Activated effector memory CD4-positive, alpha-beta T cell treated with Interleukin-2 at 50 U/mL for 16 hours (primary cell): ENCODE measurements around the gene P2RY6.
"Not testable (repeated sequence)": the region's sequence is repeated elsewhere in the genome, so short reads cannot be mapped to it uniquely, and the experiment has no call there.

Experiments used
- DNase-seq: peaks from one replicate; pipeline ENCODE4 v3.0.0-alpha.2; 2020

The P2RY6 gene

DNA sequence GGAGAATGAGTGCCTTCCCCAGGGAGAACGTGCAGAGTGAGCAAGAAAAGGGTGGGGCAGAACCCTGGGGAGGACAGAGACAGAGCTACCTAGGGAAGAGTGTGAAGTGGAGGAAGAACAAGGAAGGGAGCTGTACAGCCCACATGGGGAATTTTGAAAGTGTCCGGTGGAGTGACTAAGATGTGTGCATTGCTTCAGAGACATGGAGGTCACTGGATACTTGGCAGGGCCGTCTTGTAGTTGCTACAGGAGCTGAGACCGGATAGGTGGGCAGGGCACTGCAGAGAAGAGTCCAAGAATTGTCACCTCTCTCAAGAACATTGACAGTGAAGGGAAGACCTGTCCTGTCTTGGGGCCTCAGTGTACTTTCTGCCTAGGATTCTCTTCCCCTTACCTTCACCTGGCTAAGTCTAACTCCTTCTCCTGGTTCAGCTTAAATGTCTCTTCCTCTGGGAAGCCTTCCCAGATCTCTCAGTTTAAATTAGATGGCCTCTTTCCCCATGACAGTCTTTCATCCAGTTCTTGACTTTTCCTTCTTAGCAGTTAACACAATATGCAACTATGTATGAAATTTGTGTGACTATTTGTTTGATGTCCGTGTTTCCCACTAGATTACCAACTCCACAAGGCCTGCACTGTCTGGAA lies 9.2 kb upstream of the P2RY6 start:
- DNase-seq, result no peak

DNA sequence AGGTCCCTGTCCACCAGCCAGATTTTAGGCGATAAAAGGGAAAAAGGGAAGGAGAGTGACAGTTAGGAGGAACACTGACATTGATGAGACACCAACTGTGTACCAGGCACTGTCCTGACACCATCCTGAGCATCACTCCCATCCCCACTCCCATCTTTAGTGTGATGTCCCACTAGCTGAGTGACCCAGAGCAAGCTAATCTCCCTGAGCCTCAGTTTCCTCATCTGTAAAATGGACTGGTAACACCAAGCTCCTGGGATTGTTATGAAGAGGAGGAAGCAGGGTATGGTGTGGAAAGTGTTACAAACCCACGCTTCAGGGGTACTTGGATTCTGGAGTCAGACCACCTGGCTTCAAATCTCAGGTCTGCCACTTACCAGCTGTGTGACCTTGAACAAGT lies 8.5 kb upstream of the P2RY6 start:
- no peak for DNase-seq

DNA sequence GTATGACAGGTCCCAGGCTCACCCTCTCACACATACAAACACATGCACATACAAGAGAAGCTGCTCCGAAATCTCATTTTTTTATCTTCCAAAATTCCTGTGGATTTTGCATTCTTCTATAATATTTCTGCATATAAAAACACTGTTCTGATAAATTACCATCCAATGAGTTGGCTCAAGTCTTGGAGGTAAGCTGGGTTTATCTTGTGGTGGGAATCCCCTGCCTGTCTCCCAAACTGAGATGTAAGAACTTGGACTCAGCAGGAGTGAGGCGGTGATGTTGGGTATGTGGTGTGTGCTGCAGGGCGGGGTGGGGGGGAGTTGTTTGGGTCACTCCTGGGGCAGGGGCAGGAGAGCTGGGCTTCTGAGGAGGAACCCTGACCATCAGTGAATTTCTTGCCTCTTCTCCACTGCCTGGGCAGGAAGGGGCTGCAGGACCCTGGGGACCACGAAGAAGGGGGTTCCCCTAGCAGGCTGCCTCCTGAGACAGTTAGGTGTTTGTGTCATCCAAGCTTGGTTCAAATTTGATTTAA lies 6.8 kb upstream of the P2RY6 start:
- no peak for DNase-seq

DNA sequence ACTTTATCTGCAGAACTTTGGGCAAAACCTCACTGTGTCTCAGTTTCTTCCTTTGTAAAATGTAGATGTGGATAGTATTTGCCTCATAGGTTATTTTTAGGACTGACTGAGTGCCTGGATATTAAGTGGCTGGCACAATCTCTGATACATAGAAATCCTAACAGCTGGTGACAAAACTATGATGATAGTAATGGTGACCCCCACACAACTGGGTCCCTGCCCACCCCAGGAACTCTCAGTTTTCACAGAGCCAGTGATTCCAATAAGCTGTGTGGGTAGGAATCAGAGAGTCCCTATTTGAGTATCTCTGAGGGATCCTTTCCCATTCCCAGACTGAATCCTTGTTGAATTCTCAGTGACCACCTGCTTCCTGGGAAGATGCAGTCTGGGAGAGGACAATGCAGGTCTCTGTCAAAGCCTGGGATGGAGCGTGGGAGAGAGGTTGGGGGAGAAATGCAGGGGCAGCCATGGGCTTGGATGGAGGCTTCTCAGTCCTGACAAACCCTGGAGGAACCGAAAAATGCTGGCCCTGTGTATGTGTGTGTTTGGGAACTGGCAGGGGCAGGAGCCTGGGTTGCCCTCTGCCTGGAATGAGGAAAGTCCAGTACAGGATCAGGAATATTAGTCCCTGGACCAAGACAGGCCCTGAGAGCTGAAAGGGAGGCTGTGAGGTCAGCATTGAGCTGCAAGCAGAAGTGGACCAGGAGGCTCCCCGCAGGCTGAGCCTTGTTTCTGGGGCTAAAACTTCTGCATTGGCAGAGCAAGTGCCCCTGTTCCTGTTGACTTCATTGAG lies 6.1 kb upstream of the P2RY6 start:
- DNase-seq, result no peak

DNA sequence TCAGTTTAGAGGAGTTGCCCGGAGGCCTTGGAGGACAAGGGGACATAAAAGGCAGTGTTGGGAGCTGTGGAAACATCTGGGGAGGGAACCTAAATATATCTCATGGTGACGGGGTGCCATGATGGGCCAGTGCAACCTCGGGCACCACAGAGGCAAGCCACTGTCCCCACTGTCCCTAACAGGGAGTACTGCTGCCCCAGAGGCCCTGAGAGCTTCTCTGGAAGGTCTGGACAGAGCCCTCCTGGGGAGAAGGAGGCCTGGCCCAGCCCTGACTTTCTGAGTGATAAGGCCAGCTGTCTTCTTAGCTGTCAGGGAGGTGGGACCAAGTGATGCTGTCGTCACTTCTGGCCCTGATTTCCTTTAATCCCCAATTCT lies 5.5 kb upstream of the P2RY6 start:
- DNase-seq, result no peak

DNA sequence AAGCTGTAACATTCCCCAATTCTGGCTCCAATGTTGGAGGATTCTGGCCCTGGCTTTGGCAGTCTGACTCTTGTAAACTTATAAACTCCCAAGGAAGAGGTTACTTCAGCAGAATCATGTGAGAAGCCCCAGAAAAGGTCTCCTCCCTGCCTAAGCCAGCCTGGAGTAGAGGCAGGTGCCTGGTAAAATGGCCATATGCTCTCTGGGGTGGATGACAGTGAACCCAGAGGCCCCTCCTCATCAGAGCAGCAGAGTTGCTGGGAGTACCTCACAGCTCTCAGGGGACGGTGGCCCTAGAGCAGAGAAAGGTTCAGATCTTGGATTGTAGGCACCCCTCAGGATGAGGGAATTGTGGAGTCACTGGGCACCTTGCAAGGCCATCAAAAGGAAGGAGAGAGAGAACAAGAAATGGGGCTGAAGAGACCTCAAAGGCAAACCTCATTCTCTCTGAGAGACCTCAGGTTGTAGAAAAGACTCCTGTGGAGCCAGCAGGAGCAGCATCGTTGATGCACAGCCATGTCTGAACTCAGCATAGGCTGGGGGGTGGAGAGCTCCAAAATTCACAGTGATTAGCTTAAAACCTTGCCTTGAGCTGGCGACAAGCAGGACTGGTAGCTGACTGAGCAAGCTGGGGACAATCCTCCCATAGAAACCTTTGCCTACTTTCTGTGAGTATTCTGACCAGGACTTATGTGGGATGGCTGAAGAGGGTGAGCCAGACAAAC lies 4.9 kb upstream of the P2RY6 start:
- no peak for DNase-seq

DNA sequence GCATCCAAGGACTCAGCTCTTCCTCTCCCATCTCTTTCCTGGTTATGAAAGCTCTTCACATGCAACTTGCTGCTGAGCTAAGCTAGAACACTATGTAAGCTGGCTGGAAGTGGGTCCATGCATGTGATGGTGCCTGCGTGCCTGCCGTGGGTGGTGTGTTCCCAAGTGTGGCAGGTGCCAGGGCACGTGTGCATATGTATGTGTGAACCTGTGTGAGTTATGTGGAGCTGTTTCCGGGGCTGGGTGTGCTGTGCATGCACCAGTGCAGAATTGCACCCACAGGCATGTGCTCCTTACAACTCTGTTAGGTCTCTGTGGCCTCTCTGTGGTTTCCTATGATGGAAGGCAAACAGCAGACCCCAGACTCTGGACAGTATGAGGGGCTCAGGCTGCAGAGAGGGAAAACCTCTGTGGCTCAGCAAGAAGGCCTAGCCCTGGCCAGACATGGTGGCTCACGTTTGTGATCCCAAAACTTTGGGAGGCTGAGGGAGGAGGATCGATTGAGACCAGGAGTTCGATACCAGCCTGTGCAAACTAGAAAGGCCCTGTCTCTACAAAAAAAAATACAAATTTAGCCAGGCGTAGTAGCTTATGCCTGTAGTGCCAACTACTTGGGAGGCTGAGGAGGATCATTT lies 4.1 kb upstream of the P2RY6 start:
- DNase-seq, result no peak

DNA sequence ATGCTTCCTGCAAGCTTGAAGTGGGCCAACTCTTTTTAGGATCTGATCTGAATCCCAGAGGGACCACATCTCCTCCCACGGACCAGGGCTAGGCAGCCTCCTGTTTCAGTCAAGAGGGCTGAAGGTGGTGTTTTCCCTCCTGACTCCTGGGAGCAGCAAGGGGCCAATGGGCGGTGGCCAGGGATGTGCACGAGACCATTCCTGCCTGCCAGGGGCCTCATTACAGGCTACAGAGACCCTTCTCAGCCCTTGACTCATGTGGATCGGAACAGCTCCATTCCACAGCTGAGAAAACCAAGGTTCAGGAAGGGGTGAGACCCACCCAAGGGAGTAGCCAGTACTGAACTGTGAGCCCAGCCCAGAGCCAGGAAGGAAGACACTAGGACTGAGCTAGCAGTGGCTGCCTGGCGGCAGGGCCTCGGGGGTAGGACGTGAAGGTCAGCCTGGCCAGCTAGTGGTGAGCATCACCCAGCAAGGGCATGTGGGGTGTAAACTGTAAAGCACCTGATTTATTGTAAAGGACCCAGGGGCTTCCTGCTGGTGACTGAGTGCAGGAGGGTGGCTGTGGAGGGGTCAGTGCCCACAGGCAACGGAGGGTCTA lies 3.4 kb upstream of the P2RY6 start:
- DNase-seq, result no peak

DNA sequence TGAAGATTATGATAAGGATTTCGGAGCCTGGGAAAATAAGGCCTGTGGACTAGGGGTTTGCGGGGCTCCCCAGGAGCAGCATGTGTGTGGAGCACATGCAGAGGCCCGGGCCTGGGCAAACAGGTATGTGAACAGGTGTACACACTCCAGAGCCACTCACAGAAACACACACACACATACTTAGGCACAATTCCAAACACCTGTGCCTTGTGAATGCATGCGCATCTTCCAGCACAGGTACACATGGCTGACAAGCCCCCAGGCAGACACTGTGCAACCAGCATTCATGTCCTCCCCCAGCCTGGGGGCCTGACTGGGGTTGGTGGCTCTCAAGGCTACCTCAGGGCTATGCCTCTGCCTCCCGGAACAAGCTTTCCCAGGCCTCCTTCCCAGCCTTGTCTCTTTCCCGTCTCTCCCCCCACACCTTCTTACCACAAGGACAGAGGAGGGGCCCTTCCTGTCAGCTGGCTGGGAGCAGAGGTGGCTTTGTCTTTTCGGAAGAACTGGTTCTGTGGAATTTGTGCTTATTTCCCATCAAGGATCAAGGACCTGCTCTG lies 2.6 kb upstream of the P2RY6 start:
- no peak for DNase-seq

DNA sequence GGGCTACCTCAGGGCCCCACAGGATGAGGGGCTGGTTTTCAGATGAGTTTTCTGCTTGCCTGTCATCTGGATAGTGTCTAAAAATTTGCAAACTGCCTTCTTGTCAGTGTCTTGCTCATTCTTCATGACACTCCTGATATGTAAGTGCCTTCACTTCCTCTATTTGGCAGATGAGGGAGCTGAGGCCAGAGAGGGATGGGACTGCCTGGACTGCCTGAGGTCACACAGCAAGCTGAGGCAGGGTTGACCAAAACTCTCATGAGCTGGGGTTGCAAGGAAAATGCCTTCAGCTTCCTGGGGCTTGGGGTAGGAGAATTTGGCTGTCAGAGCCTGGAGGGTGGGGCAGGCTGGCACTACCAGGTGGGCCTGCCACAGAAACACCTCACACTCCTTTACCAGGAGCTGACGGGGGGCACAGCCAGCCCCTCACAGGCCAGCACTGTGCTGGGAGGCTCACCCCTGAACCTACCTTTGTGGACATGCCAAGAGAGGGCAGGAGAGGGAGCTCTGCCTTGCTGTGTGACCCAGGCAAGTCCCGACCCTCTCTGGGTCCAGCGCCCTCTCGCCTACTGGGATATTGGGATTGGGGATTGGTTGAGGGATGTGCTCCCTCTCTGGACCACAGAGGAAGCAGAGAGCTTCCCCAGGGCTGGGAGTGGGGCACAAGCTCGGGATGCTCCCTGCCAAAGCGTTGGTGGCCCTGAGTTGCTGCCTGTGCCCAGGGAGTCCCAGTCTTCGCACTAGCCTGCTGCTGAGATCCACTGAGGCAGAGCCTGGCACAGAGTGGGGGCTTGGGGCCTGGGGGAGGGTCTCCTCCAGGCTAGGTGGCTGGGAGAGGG lies 1.9 kb upstream of the P2RY6 start:
- no peak for DNase-seq

DNA sequence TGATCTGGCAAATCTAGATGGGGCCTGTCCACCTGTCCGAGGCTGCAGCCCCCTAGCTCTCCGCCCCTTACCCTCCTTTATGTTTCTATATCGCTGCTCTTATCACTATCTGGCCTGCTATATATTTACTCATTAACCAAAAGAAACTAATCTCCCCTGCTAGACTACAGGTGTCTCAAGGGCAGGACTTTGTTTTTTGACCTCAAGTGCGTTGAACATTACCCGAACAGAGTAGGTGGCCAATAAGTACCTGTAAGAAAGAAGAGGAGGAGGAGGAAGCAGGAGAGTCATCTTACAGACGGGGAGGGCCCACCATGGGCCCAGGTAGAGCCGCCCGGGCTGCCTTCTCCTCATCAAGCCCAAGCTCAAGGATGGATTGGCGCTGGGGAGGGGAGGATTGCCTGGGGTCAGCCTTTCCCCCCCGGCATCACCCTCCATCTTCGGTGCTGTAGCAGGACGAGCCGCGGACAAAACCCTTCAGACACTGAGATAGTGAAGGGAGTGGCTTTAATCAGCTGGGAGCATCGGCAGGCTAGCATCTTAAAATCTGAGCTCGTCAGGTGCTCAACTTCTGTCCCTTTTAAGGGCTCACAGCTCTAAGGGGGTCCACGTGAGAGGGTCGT lies 1.2 kb upstream of the P2RY6 start:
- DNase-seq, result no peak

DNA sequence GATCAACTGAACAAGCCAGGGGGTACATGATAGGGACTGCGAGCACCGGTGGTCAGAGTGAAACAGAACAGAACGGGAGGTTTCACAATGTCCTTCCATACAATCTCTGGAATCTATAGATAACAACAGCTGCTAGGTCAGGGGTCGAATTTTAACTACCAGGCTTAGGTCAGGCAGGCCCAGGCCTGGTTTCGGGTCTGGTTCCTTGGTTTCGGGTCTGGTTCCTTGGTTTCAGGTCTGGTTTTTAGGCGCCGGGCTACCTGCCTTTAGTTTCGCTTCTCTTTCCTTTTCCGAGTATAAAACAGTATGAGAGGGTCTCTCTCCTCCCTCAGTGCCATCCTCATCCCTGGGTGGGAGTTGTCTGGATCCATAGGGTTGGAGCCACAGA lies 666 bp upstream of the P2RY6 start:
- not testable (repeated sequence) for DNase-seq

DNA sequence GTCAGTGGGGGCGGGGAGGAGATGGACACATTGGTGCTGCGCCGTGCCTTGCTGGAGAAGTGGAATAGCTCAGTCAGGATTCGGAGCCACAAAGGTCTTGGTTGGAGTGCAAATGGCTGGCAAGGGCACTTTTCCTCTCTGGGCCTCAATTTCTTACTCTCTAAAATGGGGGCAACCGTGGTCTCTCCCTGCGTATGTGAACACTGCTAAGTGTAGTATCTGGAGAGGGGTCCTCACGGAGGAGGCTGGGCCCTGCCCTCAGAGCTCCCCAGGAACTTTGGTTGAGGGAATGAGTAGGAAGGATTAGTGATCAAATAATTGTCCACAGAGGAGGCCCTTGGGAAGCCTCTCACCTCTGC lies 521 bp downstream of the P2RY6 start:
- no peak for DNase-seq

DNA sequence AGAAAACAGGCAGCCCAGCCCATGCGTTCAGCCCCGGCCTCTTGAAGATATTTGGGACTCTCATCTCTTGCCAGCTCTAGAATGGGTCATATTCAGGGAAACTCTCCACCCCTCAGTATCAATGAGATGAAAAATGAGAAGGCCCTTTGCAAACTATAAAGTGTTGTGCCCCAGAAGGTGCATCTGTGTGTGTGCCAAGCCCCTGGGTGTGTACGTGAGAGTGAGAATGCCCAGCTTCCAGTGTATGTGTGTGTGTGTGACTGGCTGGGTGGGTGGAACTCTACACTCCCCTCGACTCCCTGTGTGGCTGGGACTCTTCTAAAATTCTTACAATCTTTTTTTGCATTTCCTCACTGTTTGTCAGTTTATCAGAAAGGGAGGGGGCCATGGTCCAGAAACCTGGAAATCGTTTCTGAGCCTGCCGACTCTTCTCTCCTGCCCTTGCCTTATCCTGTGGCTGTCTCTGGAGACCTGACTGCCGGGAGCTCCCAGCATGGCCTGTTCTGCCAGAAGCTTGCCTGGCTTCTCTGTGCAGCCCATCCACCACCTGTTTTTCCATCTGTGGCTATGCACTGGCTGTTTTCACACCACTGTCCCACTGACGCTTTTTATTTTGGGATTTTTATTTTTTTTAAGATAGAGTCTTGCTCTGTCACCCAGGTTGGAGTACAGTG lies 1.2 kb downstream of the P2RY6 start:
- no peak for DNase-seq

DNA sequence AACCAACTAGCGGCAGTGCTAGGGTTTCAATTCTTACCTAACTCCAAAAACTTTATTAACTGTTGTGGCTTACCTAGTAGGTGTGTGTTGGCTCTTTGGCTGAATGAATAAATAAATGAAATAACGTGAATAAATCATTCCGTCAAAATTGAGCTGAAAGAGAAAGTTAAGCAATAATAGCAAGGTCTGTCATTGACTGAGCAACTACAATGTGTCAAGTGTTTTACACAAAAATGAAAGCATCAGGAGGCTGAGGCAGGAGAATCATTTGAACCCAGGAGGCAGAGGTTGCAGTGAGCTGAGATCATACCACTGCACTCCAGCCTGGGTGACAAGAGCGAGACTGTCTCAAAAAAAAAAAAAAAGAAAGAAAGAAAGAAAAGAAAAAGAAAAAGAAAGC lies 2.1 kb downstream of the P2RY6 start:
- not testable (repeated sequence) for DNase-seq

DNA sequence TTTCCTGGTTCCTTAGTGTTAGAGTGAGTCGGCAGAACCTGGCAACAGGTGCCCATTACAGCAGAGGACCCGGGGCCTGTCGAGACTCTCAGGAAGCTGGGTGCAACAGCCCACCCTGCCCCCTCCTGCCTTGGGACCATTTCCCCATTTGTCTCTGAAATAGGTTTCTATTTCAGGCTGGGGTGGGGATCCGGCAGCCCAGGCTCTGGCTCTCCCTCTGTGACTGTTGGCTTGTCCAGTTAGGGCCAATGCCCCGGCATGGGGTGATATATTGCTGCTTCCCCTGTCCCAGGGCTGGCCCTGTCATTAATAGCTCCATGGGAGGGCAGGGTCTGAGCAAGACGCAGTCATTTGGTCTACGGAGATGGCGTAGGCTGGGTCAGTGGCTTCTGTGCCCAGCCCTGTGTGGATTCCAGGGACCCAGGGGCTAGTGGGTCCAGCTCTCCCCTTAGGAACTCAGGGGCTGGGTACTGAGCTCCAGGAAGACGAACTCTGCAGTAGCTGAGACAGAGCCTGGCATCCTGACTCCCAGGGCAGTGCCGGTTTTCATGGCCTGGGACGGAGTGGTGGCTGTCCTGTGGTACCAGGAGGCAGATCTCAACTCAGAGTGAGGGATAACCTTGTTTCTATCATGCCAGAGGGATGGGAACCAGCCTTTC lies 2.7 kb downstream of the P2RY6 start:
- DNase-seq, result no peak

DNA sequence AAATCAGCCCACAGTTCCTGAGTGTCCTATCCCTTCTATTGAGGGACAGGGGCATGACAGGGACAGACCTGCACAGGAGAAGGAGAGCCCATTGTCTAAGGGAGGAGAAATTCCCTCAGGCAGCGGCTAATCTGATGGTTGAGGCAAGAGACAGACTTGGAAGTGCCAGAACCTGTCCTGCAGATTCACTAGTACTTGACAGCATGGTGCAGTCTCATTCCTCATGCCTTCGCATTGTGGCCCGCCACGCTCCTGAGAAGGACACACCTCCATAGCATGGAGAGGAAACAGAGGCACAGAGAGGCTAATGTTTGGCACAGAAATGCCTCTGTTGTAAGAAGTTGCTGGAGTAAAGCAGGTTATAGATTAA lies 3.2 kb downstream of the P2RY6 start:
- DNase-seq, result no peak

DNA sequence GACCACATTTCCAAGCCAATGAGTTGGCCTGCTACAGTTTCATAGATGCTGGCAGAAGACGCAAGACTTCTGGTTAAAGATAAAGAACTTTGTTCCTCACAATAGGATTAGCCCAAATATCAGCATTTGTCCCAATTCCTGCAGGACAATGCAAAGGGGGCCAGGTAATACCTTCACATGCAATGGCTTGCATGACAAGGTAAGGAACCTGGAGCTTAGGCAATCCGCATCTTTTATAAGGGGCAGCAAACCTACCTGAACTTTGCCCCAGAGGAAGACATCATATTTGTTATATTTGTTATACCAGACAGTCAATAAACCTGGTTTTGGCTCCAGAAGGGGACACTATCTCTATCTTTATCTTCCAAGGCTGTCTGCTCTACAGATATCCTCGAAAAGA lies 5.3 kb downstream of the P2RY6 start:
- DNase-seq, result no peak

DNA sequence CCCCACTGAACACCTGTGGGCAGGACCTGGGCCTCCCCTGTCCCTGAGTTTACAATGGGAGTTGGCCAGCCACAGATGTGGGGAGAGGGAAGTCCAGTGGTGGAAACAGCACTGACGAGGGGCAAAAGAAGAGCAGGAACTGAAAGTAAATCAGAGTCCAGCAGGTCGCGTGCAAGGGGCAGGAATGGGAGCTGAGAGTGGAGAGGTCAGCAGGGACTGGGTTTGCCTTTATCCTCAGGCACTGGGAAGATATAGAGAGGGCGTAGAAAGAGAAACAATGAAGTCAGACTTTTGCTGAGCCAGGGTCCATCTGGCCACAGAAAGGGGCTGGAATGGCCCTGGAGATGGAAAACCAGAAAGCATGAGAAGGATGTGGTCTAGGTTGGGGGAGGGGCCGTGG lies 8.5 kb downstream of the P2RY6 start:
- DNase-seq, result no peak

DNA sequence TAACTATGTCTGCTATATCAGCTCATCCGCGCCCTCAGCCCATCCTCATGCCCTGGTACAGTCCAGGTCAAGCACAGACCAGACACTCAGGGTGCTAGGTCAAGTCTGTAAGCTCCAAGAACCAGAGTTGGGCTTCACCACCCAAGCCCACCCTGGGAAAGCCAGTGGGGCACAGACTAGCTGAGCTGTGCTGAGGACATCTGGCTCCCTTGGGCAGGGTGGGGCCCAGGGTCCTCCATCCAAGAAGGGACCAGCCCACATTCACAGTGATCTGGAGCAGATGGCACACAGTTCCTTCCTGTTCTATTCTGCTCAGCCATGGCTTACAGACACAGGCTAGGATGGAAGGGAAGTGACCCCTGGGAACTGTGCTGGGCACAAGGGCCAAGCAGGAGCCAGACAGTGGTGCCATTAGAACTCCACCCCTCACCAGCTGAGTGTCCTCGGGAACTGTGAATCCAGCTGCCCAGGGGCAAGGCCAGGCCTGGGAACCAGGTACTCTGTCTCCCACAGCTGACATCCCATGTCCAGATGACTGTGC lies 9.1 kb downstream of the P2RY6 start:
- no peak for DNase-seq
